IMR-90 (cell line): Measurements from ENCODE around the gene PBX3. TPM values are rescaled to one million over a fixed set of nuclear protein-coding genes. Genes with fewer than 3 reads are reported as not detected.

Source experiments
- ATAC-seq: fragments of 200-7000 bp; cut with Tn5 transposase; 2 replicates; pipeline ENCODE4 v1.9.1; 2020; ENCODE audit warnings: low read depth, mild to moderate bottlenecking, moderate library complexity
- BruUV-seq: library from RNA; stranded (reverse); fragments of 400-500 nt; replicated peaks from 2 replicates; lab custom pipeline; 2021; lab: Mats Ljungman, UMichigan
- CTCF ChIA-PET: fragments of 300-600 bp; formaldehyde crosslinking; extraction: SDS; loops from one replicate; lab custom pipeline; 2021; ENCODE audit warnings: antibody characterized with exemption; lab: Yijun Ruan, JAX
- POLR2A ChIA-PET: fragments of 300-600 bp; sonication (Branson Sonifier 250); formaldehyde crosslinking; loops from one replicate; lab custom pipeline; 2022; ENCODE audit warnings: antibody characterized with exemption; ENCODE audit not compliant: unreplicated experiment; lab: Charles Lee
- DNase-seq: peaks from one replicate; pipeline ENCODE4 v3.0.0; 2013
- H2AFZ ChIP-seq: replicated peaks from 2 replicates; pipeline ENCODE3; 2013; ENCODE audit warnings: low read length, mild to moderate bottlenecking; ENCODE audit not compliant: poor library complexity
- H2AK5ac ChIP-seq: 2 replicates; pipeline ENCODE4 v1.6.1; 2013; ENCODE audit warnings: low read depth, low read length, inconsistent platforms
- H2AK9ac ChIP-seq: replicated peaks from 2 replicates; pipeline ENCODE3; 2013; ENCODE audit warnings: mild to moderate bottlenecking, low read depth, low read length, moderate library complexity; ENCODE audit not compliant: poor library complexity
- H2BK120ac ChIP-seq: 2 replicates; pipeline ENCODE4 v1.6.1; 2013; ENCODE audit warnings: low read depth, low read length, inconsistent platforms
- H2BK15ac ChIP-seq: 3 replicates; pipeline ENCODE4 v1.6.1; 2013; ENCODE audit warnings: low read depth, low read length, inconsistent platforms
- H2BK20ac ChIP-seq: 2 replicates; pipeline ENCODE4 v1.6.1; 2013; ENCODE audit warnings: low read depth, mild to moderate bottlenecking, inconsistent platforms, low read length, moderate library complexity
- H2BK5ac ChIP-seq: 2 replicates; pipeline ENCODE4 v1.6.1; 2013; ENCODE audit warnings: mild to moderate bottlenecking, low read depth, low read length, inconsistent platforms; ENCODE audit not compliant: poor library complexity, severe bottlenecking
- H3K14ac ChIP-seq: replicated peaks from 2 replicates; pipeline ENCODE4 v1.6.1; 2013; ENCODE audit warnings: low read depth, low read length, inconsistent platforms
- H3K18ac ChIP-seq: 2 replicates; pipeline ENCODE4 v1.6.1; 2013; ENCODE audit warnings: low read depth, low read length, control low read depth
- H3K23ac ChIP-seq: 2 replicates; pipeline ENCODE4 v1.6.1; 2013; ENCODE audit warnings: low read depth, low read length, inconsistent platforms
- H3K27ac ChIP-seq: 2 replicates; pipeline ENCODE4 v1.5.1; 2013; ENCODE audit warnings: mild to moderate bottlenecking, control low read depth, low read length; ENCODE audit not compliant: insufficient read depth
- H3K27me3 ChIP-seq: 2 replicates; pipeline ENCODE4 v1.6.1; 2013; ENCODE audit warnings: low read length; ENCODE audit not compliant: control insufficient read depth, insufficient read depth
- H3K36me3 ChIP-seq: 2 replicates; pipeline ENCODE4 v1.6.1; 2013; ENCODE audit warnings: low read length, mixed read lengths; ENCODE audit not compliant: control insufficient read depth, insufficient read depth
- H3K4ac ChIP-seq: 2 replicates; pipeline ENCODE4 v1.6.1; 2013; ENCODE audit warnings: low read depth, low read length, inconsistent platforms
- H3K4me1 ChIP-seq: 2 replicates; pipeline ENCODE4 v1.6.1; 2013; ENCODE audit warnings: low read length, mixed read lengths; ENCODE audit not compliant: control insufficient read depth, insufficient read depth
- H3K4me2 ChIP-seq: 2 replicates; pipeline ENCODE4 v1.6.1; 2013; ENCODE audit warnings: low read depth, mild to moderate bottlenecking, control low read depth, low read length, moderate library complexity
- H3K4me3 ChIP-seq: 2 replicates; pipeline ENCODE4 v1.5.1; 2013; ENCODE audit warnings: low read depth, mild to moderate bottlenecking, control low read depth, low read length, moderate library complexity; ENCODE audit not compliant: insufficient read depth
- H3K56ac ChIP-seq: 2 replicates; pipeline ENCODE4 v1.6.1; 2013; ENCODE audit warnings: low read length, inconsistent platforms; ENCODE audit not compliant: insufficient read depth; ENCODE audit errors: extremely low read depth
- H3K79me1 ChIP-seq, 2 experiments: 2 replicates each; pipeline ENCODE4 v1.6.1; 2013; ENCODE audit warnings: low read length in 2 of 2, inconsistent platforms in 1 of 2, low read depth in 1 of 2
- H3K9ac ChIP-seq: 2 replicates; pipeline ENCODE4 v1.6.1; 2013; ENCODE audit warnings: low read depth, low read length, control low read depth
- H3K9me1 ChIP-seq: 2 replicates; pipeline ENCODE4 v1.6.1; 2013; ENCODE audit warnings: low read length, inconsistent platforms; ENCODE audit not compliant: insufficient read depth
- H3K9me3 ChIP-seq: 2 replicates; pipeline ENCODE4 v1.6.1; 2013; ENCODE audit warnings: low read length; ENCODE audit not compliant: control insufficient read depth, insufficient read depth
- H4K20me1 ChIP-seq: 2 replicates; pipeline ENCODE4 v1.6.1; 2013; ENCODE audit warnings: low read length, inconsistent platforms; ENCODE audit not compliant: insufficient read depth
- H4K5ac ChIP-seq: 2 replicates; pipeline ENCODE4 v1.6.1; 2013; ENCODE audit warnings: mild to moderate bottlenecking, low read depth, low read length, control low read depth
- H4K8ac ChIP-seq, 2 experiments: 2 replicates each; pipeline ENCODE4 v1.6.1; 2013; ENCODE audit warnings: low read depth in 2 of 2, low read length in 2 of 2, control low read depth in 1 of 2, inconsistent platforms in 1 of 2
- H4K91ac ChIP-seq: 2 replicates; pipeline ENCODE4 v1.6.1; 2013; ENCODE audit warnings: low read depth, low read length, inconsistent platforms; ENCODE audit not compliant: insufficient read depth
- BHLHE40 ChIP-seq: fragments of 150-350 bp; IDR thresholded peaks from 2 replicates; pipeline ENCODE4 v1.6.1; 2016; ENCODE audit warnings: mild to moderate bottlenecking, low read depth, low read length
- CEBPB ChIP-seq: IDR thresholded peaks from 2 replicates; pipeline ENCODE4 v1.6.1; 2012; ENCODE audit warnings: low read depth, low read length, improper control_type of control experiment
- CHD1 ChIP-seq: IDR thresholded peaks from 2 replicates; pipeline ENCODE4 v1.6.1; 2012; ENCODE audit warnings: low read depth, low read length, improper control_type of control experiment
- CTCF ChIP-seq: conservative IDR thresholded peaks from 2 replicates; pipeline ENCODE4 v1.5.1; 2012; ENCODE audit warnings: mild to moderate bottlenecking, low read depth, low read length, improper control_type of control experiment
- ELK1 ChIP-seq: fragments of 150-350 bp; IDR thresholded peaks from 2 replicates; pipeline ENCODE4 v1.6.1; 2016; ENCODE audit warnings: low read depth, mild to moderate bottlenecking, low read length, moderate library complexity, borderline replicate concordance
- FOS ChIP-seq: fragments of 150-350 bp; IDR thresholded peaks from 2 replicates; pipeline ENCODE4 v1.6.1; 2016; ENCODE audit warnings: low read depth, low read length
- MAFK ChIP-seq: IDR thresholded peaks from 2 replicates; pipeline ENCODE4 v1.6.1; 2012; ENCODE audit warnings: low read depth, low read length, improper control_type of control experiment
- MAZ ChIP-seq: IDR thresholded peaks from 2 replicates; pipeline ENCODE4 v1.6.1; 2012; ENCODE audit warnings: low read depth, mild to moderate bottlenecking, low read length, improper control_type of control experiment, moderate library complexity, borderline replicate concordance
- MXI1 ChIP-seq: IDR thresholded peaks from 2 replicates; pipeline ENCODE4 v1.6.1; 2012; ENCODE audit warnings: low read depth, mild to moderate bottlenecking, low read length, moderate library complexity, borderline replicate concordance
- NFE2L2 ChIP-seq: fragments of 150-350 bp; IDR thresholded peaks from 2 replicates; pipeline ENCODE4 v1.6.1; 2016; ENCODE audit warnings: low read depth, mild to moderate bottlenecking, low read length
- POLR2A ChIP-seq: IDR thresholded peaks from 2 replicates; pipeline ENCODE4 v1.6.1; 2012; ENCODE audit warnings: mild to moderate bottlenecking, low read depth, low read length
- RAD21 ChIP-seq: IDR thresholded peaks from 2 replicates; pipeline ENCODE4 v1.6.1; 2012; ENCODE audit warnings: low read length, improper control_type of control experiment
- RCOR1 ChIP-seq: IDR thresholded peaks from 2 replicates; pipeline ENCODE4 v1.6.1; 2012; ENCODE audit warnings: mild to moderate bottlenecking, low read length, improper control_type of control experiment; ENCODE audit not compliant: insufficient replicate concordance
- RFX5 ChIP-seq: IDR thresholded peaks from 2 replicates; pipeline ENCODE4 v1.8.0; 2012; ENCODE audit warnings: low read depth, mild to moderate bottlenecking, low read length, moderate library complexity
- SMC3 ChIP-seq: fragments of 150-350 bp; IDR thresholded peaks from 2 replicates; pipeline ENCODE4 v1.6.1; 2016; ENCODE audit warnings: low read depth, mild to moderate bottlenecking, antibody characterized with exemption, low read length, moderate library complexity
- USF2 ChIP-seq: fragments of 150-350 bp; IDR thresholded peaks from 2 replicates; pipeline ENCODE4 v1.6.1; 2017; ENCODE audit warnings: mild to moderate bottlenecking, antibody characterized with exemption, low read length, low read depth
- WGBS, 2 experiments: methylation state at CpG; one replicate each; pipeline versions ENCODE4 v1.1.5 to v1.1.7; 2013; ENCODE audit warnings: missing lambda C conversion rate in 2 of 2; ENCODE audit not compliant: insufficient read length in 1 of 2; ENCODE audit errors: extremely low coverage in 2 of 2; 5-methylcytosine and 5-hydroxymethylcytosine counted together
- dilution Hi-C: fragments of 300-500 bp; cut with HindIII; formaldehyde crosslinking; loops from one replicate; pipeline ENCODE4 v1.14.3; 2018; ENCODE audit warnings: low sequenced_read_pairs; ENCODE audit not compliant: unreplicated experiment
- in situ Hi-C: fragments of 300-500 bp; cut with MboI; formaldehyde crosslinking; loops from 3 replicates; pipeline ENCODE4 v1.14.3; 2019; ENCODE audit warnings: low sequenced_read_pairs, inconsistent platforms, mixed read lengths
- intact Hi-C: fragments of 100-400 bp; cut with micrococcal nuclease; formaldehyde crosslinking; loops from 2 replicates; pipeline ENCODE4 v1.10.0; 2022
- polyA plus RNA-seq, 3 experiments: library from polyadenylated mRNA; depleted of rRNA; stranded (reverse); fragments of >200 nt; gene quantifications; 2 replicates each; pipeline ENCODE4 v1.2.3, GENCODE V29; 2012; ENCODE audit warnings: low replicate concordance in 1 of 3
- total RNA-seq: library from RNA; depleted of rRNA; stranded (reverse); fragments of >200 nt; gene quantifications from 2 replicates; pipeline ENCODE4 v1.2.3, GENCODE V29; 2012

The PBX3 gene
- total and polyA plus RNA-seq, 2 of the 4 experiments (the other 2 are of a cell fraction): 12.0 to 15.6 TPM

GRCh38 chr9:125924351-125924750 is 177.2 kb downstream of the PBX3 start:
- Histone ChIP-seq H4K91ac (no peak overlapping the region), H3K27ac (no peak overlapping the region), H4K20me1 (no peaks in the 10 kb centered on the region), H3K79me1 (peaks cover 0 to 5% of the 10 kb centered on the region in 2 experiments; a peak in 1 of 4 replicates), H3K36me3 (no peaks in the 10 kb centered on the region), H2AK9ac (no peak overlapping the region), H3K23ac (no peak overlapping the region), H3K4me2 (no peak overlapping the region), H2AFZ (no peak overlapping the region), H2BK15ac (no peak overlapping the region), H3K9me1 (no peaks in the 10 kb centered on the region), H4K8ac (no peak overlapping the region), H2BK20ac (no peak overlapping the region), H3K4me3 (no peak overlapping the region), H3K4me1 (no peaks in the 10 kb centered on the region), H3K9me3 (no peaks in the 10 kb centered on the region), H2BK120ac (no peak overlapping the region), H3K27me3 (no peaks in the 10 kb centered on the region), H2AK5ac (no peak overlapping the region), H3K56ac (no peak overlapping the region), H3K4ac (no peak overlapping the region), H4K5ac (no peak overlapping the region), H3K14ac (no peak overlapping the region), H2BK5ac (no peak overlapping the region), H3K18ac (no peak overlapping the region), H3K9ac (no peak overlapping the region)
- ATAC-seq: no peak
- no CpG with 5 or more reads among the region's 4 CpGs for WGBS, 2 experiments
- DNase-seq: no peak
- ChIA-PET POLR2A (no interaction called here), CTCF (no interaction called here)
- intact Hi-C loops: no loop called here
- dilution Hi-C loops: no loop called here
- no TSS peak for BruUV-seq
- no peak for TF ChIP-seq POLR2A
- no peak for TF ChIP-seq ELK1
- TF ChIP-seq RAD21: no peak
- no peak for TF ChIP-seq CEBPB
- TF ChIP-seq MAFK: no peak
- TF ChIP-seq RCOR1: no peak
- no peak for TF ChIP-seq BHLHE40
- TF ChIP-seq RFX5: no peak
- TF ChIP-seq CHD1: no peak
- no peak for TF ChIP-seq FOS
- TF ChIP-seq NFE2L2: no peak
- TF ChIP-seq SMC3: no peak
- no peak for TF ChIP-seq USF2
- TF ChIP-seq MXI1: no peak
- TF ChIP-seq CTCF: no peak
- TF ChIP-seq MAZ: no peak
- in situ Hi-C loops: no loop called here
